ENCODE data around the gene ERBB4. TPM values are rescaled to one million over a fixed set of nuclear protein-coding genes. Genes with fewer than 3 reads are reported as not detected.

Gene ERBB4
- total and polyA plus RNA-seq, 2 of the 8 experiments (the other 6 are each of a cell fraction or from before 2014, with no cell fraction given): 0.34 to 1.3 TPM

DNA sequence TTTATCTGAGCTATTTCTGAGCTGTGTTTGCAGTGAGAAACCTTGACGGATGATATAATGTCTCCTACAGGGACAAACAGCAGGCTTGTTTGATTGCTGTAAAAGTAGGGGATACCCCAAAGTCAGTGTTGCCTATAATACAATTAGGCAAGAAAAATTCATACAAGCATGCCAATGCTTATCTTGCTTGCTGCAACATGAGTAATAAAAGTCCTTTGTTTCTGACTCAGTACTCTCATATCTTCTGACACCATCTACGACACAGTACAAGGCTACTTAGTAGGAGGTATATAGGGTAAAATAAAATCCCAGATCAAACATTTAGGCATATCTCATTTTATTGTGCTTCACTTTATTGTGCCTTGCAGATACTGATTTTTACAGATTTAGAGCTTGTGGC is 33.0 kb downstream of the ERBB4 start (continued):
- TF ChIP-seq, protein P1, sequence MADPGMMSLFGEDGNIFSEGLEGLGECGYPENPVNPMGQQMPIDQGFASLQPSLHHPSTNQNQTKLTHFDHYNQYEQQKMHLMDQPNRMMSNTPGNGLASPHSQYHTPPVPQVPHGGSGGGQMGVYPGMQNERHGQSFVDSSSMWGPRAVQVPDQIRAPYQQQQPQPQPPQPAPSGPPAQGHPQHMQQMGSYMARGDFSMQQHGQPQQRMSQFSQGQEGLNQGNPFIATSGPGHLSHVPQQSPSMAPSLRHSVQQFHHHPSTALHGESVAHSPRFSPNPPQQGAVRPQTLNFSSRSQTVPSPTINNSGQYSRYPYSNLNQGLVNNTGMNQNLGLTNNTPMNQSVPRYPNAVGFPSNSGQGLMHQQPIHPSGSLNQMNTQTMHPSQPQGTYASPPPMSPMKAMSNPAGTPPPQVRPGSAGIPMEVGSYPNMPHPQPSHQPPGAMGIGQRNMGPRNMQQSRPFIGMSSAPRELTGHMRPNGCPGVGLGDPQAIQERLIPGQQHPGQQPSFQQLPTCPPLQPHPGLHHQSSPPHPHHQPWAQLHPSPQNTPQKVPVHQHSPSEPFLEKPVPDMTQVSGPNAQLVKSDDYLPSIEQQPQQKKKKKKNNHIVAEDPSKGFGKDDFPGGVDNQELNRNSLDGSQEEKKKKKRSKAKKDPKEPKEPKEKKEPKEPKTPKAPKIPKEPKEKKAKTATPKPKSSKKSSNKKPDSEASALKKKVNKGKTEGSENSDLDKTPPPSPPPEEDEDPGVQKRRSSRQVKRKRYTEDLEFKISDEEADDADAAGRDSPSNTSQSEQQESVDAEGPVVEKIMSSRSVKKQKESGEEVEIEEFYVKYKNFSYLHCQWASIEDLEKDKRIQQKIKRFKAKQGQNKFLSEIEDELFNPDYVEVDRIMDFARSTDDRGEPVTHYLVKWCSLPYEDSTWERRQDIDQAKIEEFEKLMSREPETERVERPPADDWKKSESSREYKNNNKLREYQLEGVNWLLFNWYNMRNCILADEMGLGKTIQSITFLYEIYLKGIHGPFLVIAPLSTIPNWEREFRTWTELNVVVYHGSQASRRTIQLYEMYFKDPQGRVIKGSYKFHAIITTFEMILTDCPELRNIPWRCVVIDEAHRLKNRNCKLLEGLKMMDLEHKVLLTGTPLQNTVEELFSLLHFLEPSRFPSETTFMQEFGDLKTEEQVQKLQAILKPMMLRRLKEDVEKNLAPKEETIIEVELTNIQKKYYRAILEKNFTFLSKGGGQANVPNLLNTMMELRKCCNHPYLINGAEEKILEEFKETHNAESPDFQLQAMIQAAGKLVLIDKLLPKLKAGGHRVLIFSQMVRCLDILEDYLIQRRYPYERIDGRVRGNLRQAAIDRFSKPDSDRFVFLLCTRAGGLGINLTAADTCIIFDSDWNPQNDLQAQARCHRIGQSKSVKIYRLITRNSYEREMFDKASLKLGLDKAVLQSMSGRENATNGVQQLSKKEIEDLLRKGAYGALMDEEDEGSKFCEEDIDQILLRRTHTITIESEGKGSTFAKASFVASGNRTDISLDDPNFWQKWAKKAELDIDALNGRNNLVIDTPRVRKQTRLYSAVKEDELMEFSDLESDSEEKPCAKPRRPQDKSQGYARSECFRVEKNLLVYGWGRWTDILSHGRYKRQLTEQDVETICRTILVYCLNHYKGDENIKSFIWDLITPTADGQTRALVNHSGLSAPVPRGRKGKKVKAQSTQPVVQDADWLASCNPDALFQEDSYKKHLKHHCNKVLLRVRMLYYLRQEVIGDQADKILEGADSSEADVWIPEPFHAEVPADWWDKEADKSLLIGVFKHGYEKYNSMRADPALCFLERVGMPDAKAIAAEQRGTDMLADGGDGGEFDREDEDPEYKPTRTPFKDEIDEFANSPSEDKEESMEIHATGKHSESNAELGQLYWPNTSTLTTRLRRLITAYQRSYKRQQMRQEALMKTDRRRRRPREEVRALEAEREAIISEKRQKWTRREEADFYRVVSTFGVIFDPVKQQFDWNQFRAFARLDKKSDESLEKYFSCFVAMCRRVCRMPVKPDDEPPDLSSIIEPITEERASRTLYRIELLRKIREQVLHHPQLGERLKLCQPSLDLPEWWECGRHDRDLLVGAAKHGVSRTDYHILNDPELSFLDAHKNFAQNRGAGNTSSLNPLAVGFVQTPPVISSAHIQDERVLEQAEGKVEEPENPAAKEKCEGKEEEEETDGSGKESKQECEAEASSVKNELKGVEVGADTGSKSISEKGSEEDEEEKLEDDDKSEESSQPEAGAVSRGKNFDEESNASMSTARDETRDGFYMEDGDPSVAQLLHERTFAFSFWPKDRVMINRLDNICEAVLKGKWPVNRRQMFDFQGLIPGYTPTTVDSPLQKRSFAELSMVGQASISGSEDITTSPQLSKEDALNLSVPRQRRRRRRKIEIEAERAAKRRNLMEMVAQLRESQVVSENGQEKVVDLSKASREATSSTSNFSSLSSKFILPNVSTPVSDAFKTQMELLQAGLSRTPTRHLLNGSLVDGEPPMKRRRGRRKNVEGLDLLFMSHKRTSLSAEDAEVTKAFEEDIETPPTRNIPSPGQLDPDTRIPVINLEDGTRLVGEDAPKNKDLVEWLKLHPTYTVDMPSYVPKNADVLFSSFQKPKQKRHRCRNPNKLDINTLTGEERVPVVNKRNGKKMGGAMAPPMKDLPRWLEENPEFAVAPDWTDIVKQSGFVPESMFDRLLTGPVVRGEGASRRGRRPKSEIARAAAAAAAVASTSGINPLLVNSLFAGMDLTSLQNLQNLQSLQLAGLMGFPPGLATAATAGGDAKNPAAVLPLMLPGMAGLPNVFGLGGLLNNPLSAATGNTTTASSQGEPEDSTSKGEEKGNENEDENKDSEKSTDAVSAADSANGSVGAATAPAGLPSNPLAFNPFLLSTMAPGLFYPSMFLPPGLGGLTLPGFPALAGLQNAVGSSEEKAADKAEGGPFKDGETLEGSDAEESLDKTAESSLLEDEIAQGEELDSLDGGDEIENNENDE (IDR thresholded peaks at IDR 0.05; ENCODE audit: insufficient replicate concordance, low read length): no peak
- TF ChIP-seq EP300 (IDR thresholded peaks at IDR 0.05; ENCODE audit: borderline replicate concordance in 1 of 2, low read depth in 2 of 2, low read length in 2 of 2) (no peak), CHD2 (IDR thresholded peaks at IDR 0.05; ENCODE audit: low read length) (no peak), CTBP2 (IDR thresholded peaks at IDR 0.05; ENCODE audit: borderline replicate concordance, insufficient read depth, insufficient read length, low read length) (no peak), PHF8 (conservative IDR thresholded peaks at IDR 0.05; ENCODE audit: low read depth, low read length) (no peak), SIX5 (IDR thresholded peaks at IDR 0.05; ENCODE audit: low read depth, low read length) (no peak), MAX (IDR thresholded peaks at IDR 0.05) (no peak), SIN3A (conservative IDR thresholded peaks at IDR 0.05 in 1 of 2, IDR thresholded peaks at IDR 0.05 in 1 of 2; ENCODE audit: low read depth in 1 of 2, low read length in 2 of 2) (no peak), SUZ12 (IDR thresholded peaks at IDR 0.05; ENCODE audit: low read length) (no peak)
